ENCODE results near the gene NFIB. TPM values are rescaled to one million over a fixed set of nuclear protein-coding genes. Genes with fewer than 3 reads are reported as not detected.

The NFIB gene
- total RNA-seq, 2 donors from 2014 or later = 5.3 to 14.1 TPM

- Histone ChIP-seq H3K9ac (ENCODE audit: extremely low read depth, low read length, poor library complexity, severe bottlenecking) (no peak overlapping the region), H3K27ac (ENCODE audit: low read depth, low read length) (no peak overlapping the region), H3K27me3 (ENCODE audit: control insufficient read depth, insufficient read depth, low read length, poor library complexity, severe bottlenecking) (no peaks in the 10 kb centered on the region), H3K36me3 (ENCODE audit: control insufficient read depth, insufficient read depth, low read length) (no peaks in the 10 kb centered on the region), H3K4me1 (ENCODE audit: control insufficient read depth, insufficient read depth, low read length) (no peaks in the 10 kb centered on the region), H3K9me3 (ENCODE audit: control insufficient read depth, low read length) (no peaks in the 10 kb centered on the region), H3K4me3 (ENCODE audit: low read length) (no peak overlapping the region)
- WGBS, 2 experiments (ENCODE audit: insufficient coverage in 1 of 2, insufficient read length in 1 of 2) = 97 to 100% methylated on average over 1 to 3 of the region's 3 CpGs
- no peak for TF ChIP-seq CTCF (conservative IDR thresholded peaks at IDR 0.05)
- no peaks in the 10 kb centered on the region for H3K4me1 Mint-ChIP-seq
- H3K27ac Mint-ChIP-seq = no peak overlapping the region
- no peak for DNase-seq
- H3K27me3 Mint-ChIP-seq (ENCODE audit: insufficient read depth) = no peaks in the 10 kb centered on the region
- H3K9me3 Mint-ChIP-seq = no peaks in the 10 kb centered on the region
- H3K4me3 Mint-ChIP-seq = no peak overlapping the region
- H3K36me3 Mint-ChIP-seq (ENCODE audit: low read depth) = peaks cover 1% of the 10 kb centered on the region
Measured at GRCh38 chr9:14179449-14179848, 134.5 kb downstream of the NFIB start.

GRCh38 chr9:14175778-14176177 lies 138.2 kb downstream of the NFIB start:
- Mint-ChIP-seq H3K4me1 (no peaks in the 10 kb centered on the region), H3K27me3 (ENCODE audit: insufficient read depth) (no peaks in the 10 kb centered on the region), H3K27ac (no peak overlapping the region), H3K9me3 (no peaks in the 10 kb centered on the region), H3K4me3 (no peak overlapping the region), H3K36me3 (ENCODE audit: low read depth) (peaks cover 1% of the 10 kb centered on the region)
- Histone ChIP-seq H3K9me3 (ENCODE audit: control insufficient read depth, low read length) (no peaks in the 10 kb centered on the region), H3K27me3 (ENCODE audit: control insufficient read depth, insufficient read depth, low read length, poor library complexity, severe bottlenecking) (no peaks in the 10 kb centered on the region), H3K4me1 (ENCODE audit: control insufficient read depth, insufficient read depth, low read length) (no peaks in the 10 kb centered on the region), H3K4me3 (ENCODE audit: low read length) (no peak overlapping the region), H3K36me3 (ENCODE audit: control insufficient read depth, insufficient read depth, low read length) (no peaks in the 10 kb centered on the region), H3K9ac (ENCODE audit: extremely low read depth, low read length, poor library complexity, severe bottlenecking) (no peak overlapping the region), H3K27ac (ENCODE audit: low read depth, low read length) (no peak overlapping the region)
- 100% methylated on average over 1 of the region's 1 CpG for WGBS, 2 experiments (ENCODE audit: insufficient coverage in 1 of 2, insufficient read length in 1 of 2)
- TF ChIP-seq CTCF (conservative IDR thresholded peaks at IDR 0.05) = no peak
- no peak for DNase-seq

GRCh38 chr9:14173713-14174112 lies 140.2 kb downstream of the NFIB start:
- no peak overlapping the region for H3K27ac Mint-ChIP-seq
- peaks cover 1% of the 10 kb centered on the region for H3K36me3 Mint-ChIP-seq (ENCODE audit: low read depth)

More at GRCh38 chr9:14173713-14174112, 140.2 kb downstream of the NFIB start:
- H3K27me3 ChIP-seq (ENCODE audit: control insufficient read depth, insufficient read depth, low read length, poor library complexity, severe bottlenecking) = no peaks in the 10 kb centered on the region
- WGBS, 2 experiments (ENCODE audit: insufficient coverage in 1 of 2, insufficient read length in 1 of 2) = 93% methylated on average over 2 of the region's 2 CpGs; no CpG with 5 or more reads in 1 of the 2 experiments
- no peak overlapping the region for H3K27ac ChIP-seq (ENCODE audit: low read depth, low read length)
- Mint-ChIP-seq H3K4me1 (no peaks in the 10 kb centered on the region), H3K9me3 (no peaks in the 10 kb centered on the region), H3K4me3 (no peak overlapping the region), H3K27me3 (ENCODE audit: insufficient read depth) (no peaks in the 10 kb centered on the region)
- no peak overlapping the region for H3K4me3 ChIP-seq (ENCODE audit: low read length)
- TF ChIP-seq CTCF (conservative IDR thresholded peaks at IDR 0.05) = no peak
- no peak for DNase-seq
- no peaks in the 10 kb centered on the region for H3K9me3 ChIP-seq (ENCODE audit: control insufficient read depth, low read length)
- H3K4me1 ChIP-seq (ENCODE audit: control insufficient read depth, insufficient read depth, low read length) = no peaks in the 10 kb centered on the region
- no peak overlapping the region for H3K9ac ChIP-seq (ENCODE audit: extremely low read depth, low read length, poor library complexity, severe bottlenecking)
- H3K36me3 ChIP-seq (ENCODE audit: control insufficient read depth, insufficient read depth, low read length) = no peaks in the 10 kb centered on the region

All from endodermal cell (in vitro differentiated cells).